Hepatic stellate cell (primary cell): ENCODE data around the gene RAPGEF6.
A peak's percentile ranks its signal among the peaks of the same experiment; 100 is the strongest.
"Not testable (repeated sequence)": the region's sequence is repeated elsewhere in the genome, so short reads cannot be mapped to it uniquely, and the experiment has no call there.

Experiments
- DNase-seq: peaks from one replicate; pipeline ENCODE4 v3.0.0; 2011; ENCODE audit warnings: low spot score

The RAPGEF6 gene

DNA sequence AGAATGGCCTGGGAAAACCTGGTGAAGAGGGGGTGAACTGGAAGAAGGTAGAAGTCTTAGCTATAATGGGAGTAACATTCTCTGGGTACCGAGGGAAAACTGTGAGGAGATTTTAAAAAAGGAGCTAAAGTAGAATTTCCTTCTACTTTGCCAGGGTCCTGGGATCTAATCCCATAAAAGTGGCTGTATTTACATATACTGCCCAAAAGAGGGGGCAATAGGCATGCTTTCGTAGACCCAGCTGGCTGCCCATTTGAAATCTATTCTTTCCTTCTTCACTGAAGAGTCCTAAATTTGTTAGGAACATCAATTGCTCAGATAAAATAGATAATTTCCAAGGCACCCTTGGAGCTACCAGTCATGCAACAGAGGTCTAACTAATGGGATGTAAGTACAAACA, 212.0 kb downstream of the RAPGEF6 start:
- DNase-seq: peak; percentile 15

DNA sequence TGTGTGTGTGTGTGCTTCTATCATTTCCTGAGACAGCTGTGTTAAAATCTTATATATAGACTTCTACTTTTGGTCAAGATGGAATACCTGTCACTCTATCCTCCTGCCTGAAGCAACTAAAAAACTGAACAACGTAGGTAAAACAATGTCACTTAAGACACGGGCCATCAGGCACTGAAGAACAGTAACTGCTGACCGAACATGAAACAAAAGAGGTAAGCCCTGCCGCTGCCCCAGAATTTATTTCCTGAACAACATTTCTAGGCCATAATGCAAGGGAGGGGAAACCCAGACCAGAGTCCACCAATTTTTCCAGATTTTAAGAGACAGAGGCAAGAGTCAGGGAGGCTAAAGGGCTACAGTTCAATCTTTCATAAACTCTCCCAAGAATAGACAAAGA, 215.2 kb downstream of the RAPGEF6 start:
- DNase-seq: no peak

DNA sequence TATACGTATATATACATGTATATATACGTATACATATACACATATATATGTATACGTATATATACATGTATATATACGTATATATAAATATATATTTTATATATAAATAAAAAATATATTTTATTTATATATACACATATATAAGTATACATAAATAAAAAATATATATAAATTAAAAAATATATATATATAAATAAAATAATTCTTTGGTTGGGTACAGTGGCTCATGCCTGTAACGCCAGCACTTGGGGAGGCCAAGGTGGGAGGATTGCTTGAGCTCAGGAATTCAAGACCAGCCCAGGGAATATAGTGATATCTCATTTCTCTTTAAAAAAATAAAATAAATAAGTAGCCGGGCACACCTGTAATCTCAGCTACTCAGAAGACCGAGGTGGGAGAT, 216.2 kb downstream of the RAPGEF6 start:
- DNase-seq: no peak

GRCh38 chr5:131417240-131417869, 217.7 kb downstream of the RAPGEF6 start:
- peak; percentile 47 for DNase-seq

DNA sequence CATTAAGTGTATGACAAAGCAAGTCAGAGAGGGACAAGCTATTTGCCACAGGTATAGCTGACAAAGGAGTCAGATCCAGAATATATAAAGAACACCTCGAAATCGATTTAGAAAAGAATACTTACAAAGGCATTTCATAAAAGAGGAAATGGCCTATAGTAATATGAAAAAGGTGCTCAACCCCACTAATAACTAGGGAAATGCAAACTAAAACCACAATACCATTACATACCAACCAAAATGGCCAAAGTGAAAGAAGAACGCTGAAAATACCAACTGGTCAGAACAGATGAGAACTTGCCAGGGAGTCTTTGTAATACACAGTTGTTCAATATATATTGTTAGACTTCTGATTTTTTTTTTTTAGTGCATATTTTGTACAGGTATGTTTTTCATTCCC, 218.3 kb downstream of the RAPGEF6 start:
- no peak for DNase-seq

DNA sequence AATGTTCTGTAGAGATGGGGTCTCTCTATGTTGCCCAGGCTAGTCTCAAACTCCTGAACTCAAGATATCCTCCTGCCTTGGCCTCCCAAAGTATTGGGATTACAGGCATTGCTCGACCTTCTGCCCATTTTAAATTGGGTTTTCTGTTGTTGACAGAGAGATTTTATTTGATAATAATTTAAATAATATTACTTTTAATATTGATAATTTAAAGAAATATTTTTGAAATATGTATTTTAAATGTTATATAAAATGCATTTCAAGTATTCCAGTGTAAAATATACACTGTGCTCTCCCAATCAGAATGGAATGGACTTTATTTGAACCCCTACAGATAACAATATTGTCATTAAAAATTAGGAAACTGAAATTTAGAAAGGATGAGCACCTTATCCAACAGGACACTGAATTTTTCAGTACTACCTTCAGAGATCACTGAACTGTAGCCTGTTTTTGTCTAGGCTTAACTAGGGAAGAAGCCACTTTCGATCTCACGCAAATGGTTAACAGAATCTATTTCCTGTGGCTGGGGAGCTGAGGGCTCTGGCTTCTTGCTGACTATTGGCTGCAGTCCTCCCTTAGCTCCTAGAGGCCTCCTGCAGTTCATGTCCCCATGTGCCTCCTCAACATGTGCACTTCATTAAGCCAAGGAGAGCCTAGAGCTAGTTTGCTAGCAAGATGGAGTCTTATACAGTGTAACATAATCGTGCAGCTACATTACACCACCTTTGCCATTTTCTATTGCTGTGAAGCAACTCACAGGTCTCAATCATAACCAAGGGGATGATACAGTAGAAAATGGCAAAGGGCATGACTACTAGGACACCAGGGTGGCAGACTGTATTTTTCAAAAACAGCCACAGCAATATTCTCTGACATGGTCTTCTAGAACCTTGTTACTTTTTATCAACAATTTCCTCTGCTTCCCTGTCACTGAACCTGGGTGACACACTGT, 221.1 kb downstream of the RAPGEF6 start:
- no peak for DNase-seq

- no peak for DNase-seq
These were observed 227.9 kb downstream of the RAPGEF6 start for GRCh38 chr5:131406975-131407638.

- no peak for DNase-seq
These were observed 229.0 kb downstream of the RAPGEF6 start for GRCh38 chr5:131406076-131406475.

- DNase-seq: no peak
These were observed 229.4 kb downstream of the RAPGEF6 start for GRCh38 chr5:131405674-131406073.

GRCh38 chr5:131400585-131400984, 234.4 kb downstream of the RAPGEF6 start:
- no peak for DNase-seq

- DNase-seq: not testable (repeated sequence)
These were observed 236.0 kb downstream of the RAPGEF6 start for GRCh38 chr5:131399007-131399406.

DNA sequence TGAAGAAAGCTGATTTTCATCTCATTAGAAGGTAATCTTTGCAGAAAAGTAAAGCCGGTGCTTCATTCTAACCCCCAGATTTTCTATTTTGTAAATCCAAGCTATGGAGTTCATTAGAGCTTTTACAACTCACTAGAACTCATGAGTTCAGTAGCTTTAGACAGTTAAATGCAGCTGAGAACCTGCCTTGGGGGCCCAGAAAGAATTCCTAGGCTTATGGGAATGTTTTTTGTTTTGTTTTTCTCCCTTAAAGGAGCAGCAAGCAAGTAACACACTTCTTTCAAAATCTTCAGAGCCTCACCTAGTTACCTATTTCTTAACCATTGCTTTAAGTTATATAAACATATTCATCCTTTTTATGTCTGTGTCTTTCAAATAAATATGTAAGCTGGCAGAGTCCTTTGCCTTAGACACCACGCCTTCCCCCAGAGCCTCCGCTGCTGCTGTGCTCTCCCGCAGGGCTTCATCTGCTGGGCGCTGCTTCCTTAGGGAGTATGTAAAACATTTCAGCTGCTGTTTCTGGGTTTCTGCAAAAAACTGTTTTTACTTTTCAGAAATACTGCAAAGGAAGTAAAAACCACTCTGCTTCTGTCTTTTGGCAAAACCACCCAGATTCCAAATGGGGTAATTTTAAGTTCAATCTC, 238.3 kb downstream of the RAPGEF6 start:
- no peak for DNase-seq

DNA sequence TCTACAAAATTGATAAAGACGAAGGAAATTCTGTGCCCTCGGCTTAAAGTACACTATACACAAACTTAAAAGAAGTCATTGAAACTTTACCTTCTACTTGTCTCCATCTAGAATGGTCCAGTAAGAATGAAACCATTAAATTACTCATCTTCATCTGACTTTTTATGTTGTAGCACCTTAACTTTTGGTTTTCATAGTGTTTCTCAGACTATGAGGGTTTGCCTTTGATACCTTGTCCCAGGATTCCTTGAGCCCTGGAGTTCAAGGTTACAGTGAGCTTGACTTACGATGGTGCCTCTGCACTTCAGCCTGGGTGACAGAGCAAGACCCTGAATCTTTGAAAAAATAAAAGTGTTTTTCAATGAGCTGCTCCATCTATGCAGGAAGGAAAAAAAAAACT, 239.0 kb downstream of the RAPGEF6 start:
- DNase-seq: no peak

DNA sequence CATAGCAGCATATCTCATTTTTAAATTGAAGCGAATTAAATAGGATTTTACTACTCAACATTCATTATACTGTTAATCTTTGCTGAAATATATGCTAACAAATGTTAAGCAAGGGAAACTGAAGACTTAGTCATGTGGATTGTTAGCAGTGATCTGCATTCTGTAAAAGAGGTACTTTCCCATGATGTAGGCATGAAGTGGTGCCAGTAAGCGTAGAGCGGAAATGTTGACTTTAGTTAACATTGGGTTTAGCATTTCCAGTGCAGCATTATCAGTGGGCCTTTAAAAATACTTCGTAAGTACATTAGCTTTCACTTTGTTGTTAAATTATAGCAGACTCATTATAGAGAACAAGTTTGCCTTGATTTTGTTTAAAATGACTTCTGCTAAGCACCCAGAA, 240.9 kb downstream of the RAPGEF6 start:
- DNase-seq: no peak

GRCh38 chr5:131393498-131393968, 241.5 kb downstream of the RAPGEF6 start:
- no peak for DNase-seq

GRCh38 chr5:131392466-131393095, 242.4 kb downstream of the RAPGEF6 start:
- DNase-seq: no peak

DNA sequence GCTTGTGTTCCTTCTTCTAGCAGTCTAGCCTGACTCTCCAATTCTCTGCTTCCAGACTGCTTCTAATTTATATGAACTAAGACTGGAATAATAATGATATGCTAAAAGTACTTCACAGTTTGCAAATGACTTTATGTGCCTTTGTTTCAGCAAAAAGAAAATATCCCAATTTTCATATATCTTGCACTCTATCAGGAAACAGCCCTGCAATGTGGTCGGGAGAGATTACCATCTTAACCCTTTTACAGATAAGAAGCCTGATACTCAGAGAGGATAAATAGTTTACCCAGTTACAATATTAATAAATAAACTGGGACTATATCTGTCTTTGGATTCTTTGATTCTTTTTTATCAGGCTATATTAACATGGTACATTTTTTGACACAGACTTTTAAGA, 245.2 kb downstream of the RAPGEF6 start:
- no peak for DNase-seq

DNA sequence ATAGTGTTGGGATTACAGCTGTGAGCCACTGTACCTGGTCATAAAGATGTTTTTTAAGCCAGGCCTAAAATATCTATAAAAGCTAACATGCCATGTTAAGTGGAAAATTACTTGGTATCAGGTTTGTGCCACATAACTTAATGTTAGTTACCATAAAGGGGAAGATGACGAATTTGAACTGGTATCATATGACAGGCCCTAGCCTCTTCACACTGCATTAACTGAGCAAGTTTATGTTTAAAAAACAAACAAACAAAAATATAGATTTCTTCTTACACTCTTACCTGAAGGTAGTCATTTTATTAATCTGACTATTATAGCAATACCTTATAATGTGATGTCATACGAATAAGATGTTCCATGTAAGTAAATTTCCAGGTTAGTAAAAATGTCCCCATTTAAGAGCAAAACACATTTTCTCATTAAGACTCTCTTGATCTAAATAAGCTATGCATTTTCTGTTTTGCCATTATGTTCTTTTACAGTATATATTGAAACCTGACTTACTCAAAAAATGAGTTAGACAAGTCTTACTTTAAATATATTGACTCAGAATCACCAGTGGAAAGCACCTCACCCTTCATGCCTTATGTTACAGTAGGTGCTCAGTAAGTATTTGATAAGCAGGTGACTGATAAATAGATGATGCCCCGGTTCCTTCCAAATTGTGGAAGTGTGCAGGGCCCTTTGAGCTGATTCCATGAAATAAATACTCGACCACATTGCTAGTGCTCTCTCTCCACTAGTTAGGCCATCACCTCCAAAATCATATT, 245.7 kb downstream of the RAPGEF6 start:
- no peak for DNase-seq

GRCh38 chr5:131387255-131387654, 247.8 kb downstream of the RAPGEF6 start:
- DNase-seq: no peak

GRCh38 chr5:131386779-131387178, 248.2 kb downstream of the RAPGEF6 start:
- no peak for DNase-seq

GRCh38 chr5:131386124-131386523, 248.9 kb downstream of the RAPGEF6 start:
- DNase-seq: no peak
